H9 (cell line): ENCODE measurements around the gene CCDC148. TPM values are rescaled to one million over a fixed set of nuclear protein-coding genes. Genes with fewer than 3 reads are reported as not detected.

Source experiments
- DNase-seq: peaks from one replicate; pipeline ENCODE4 v3.0.0-alpha.2; 2017
- H2AFZ ChIP-seq: one replicate; pipeline ENCODE4 v1.6.1; 2013; ENCODE audit warnings: mild to moderate bottlenecking, low read length, control low read depth, moderate library complexity
- H2AK5ac ChIP-seq: 2 replicates; pipeline ENCODE4 v1.6.1; 2013; ENCODE audit warnings: low read length, control low read depth, mixed read lengths; ENCODE audit not compliant: insufficient read length
- H2BK120ac ChIP-seq: one replicate; pipeline ENCODE4 v1.6.1; 2013; ENCODE audit warnings: low read depth, mild to moderate bottlenecking, low read length, control low read depth, inconsistent platforms; ENCODE audit not compliant: poor library complexity, severe bottlenecking
- H2BK12ac ChIP-seq: 2 replicates; pipeline ENCODE4 v1.6.1; 2013; ENCODE audit warnings: low read length, control low read depth, mixed read lengths, low read depth; ENCODE audit not compliant: insufficient read length
- H2BK15ac ChIP-seq: 2 replicates; pipeline ENCODE4 v1.6.1; 2013; ENCODE audit warnings: low read depth, low read length, control low read depth
- H2BK20ac ChIP-seq: one replicate; pipeline ENCODE4 v1.6.1; 2013; ENCODE audit warnings: low read depth, mild to moderate bottlenecking, low read length, control low read depth, inconsistent platforms; ENCODE audit not compliant: poor library complexity, severe bottlenecking
- H2BK5ac ChIP-seq: 2 replicates; pipeline ENCODE4 v1.6.1; 2013; ENCODE audit warnings: low read length, control low read depth, mixed read lengths; ENCODE audit not compliant: insufficient read length
- H3K14ac ChIP-seq: 2 replicates; pipeline ENCODE4 v1.6.1; 2013; ENCODE audit warnings: low read length, control low read depth; ENCODE audit not compliant: insufficient read depth
- H3K18ac ChIP-seq: 2 replicates; pipeline ENCODE4 v1.6.1; 2013; ENCODE audit warnings: low read depth, mild to moderate bottlenecking, mixed read lengths, low read length, control low read depth; ENCODE audit not compliant: insufficient read length
- H3K23ac ChIP-seq: 2 replicates; pipeline ENCODE4 v1.6.1; 2013; ENCODE audit warnings: low read length, control low read depth, mixed read lengths, low read depth; ENCODE audit not compliant: insufficient read length
- H3K23me2 ChIP-seq: 2 replicates; pipeline ENCODE4 v1.6.1; 2013; ENCODE audit warnings: low read depth, mild to moderate bottlenecking, mixed read lengths, low read length, control low read depth; ENCODE audit not compliant: insufficient read length, poor library complexity, severe bottlenecking
- H3K27ac ChIP-seq: 2 replicates; pipeline ENCODE4 v1.5.1; 2013; ENCODE audit warnings: low read length, control low read depth, mixed read lengths, low read depth; ENCODE audit not compliant: insufficient read length
- H3K27me3 ChIP-seq: 2 replicates; pipeline ENCODE4 v1.6.1; 2013; ENCODE audit warnings: low read length, control low read depth, inconsistent platforms; ENCODE audit not compliant: insufficient read depth
- H3K4ac ChIP-seq: 2 replicates; pipeline ENCODE4 v1.6.1; 2013; ENCODE audit warnings: low read depth, mild to moderate bottlenecking, control low read depth, inconsistent platforms, low read length, moderate library complexity
- H3K4me1 ChIP-seq: 2 replicates; pipeline ENCODE4 v1.6.1; 2013; ENCODE audit warnings: low read length, control low read depth, inconsistent platforms; ENCODE audit not compliant: insufficient read depth
- H3K4me2 ChIP-seq: 2 replicates; pipeline ENCODE4 v1.6.1; 2013; ENCODE audit warnings: low read length, control low read depth, mixed read lengths; ENCODE audit not compliant: insufficient read length, insufficient read depth
- H3K56ac ChIP-seq: 2 replicates; pipeline ENCODE4 v1.6.1; 2013; ENCODE audit warnings: low read depth, mild to moderate bottlenecking, mixed read lengths, low read length, control low read depth; ENCODE audit not compliant: insufficient read length
- H3K79me1 ChIP-seq: 2 replicates; pipeline ENCODE4 v1.6.1; 2013; ENCODE audit warnings: low read depth, mild to moderate bottlenecking, moderate library complexity, low read length, control low read depth, inconsistent platforms; ENCODE audit not compliant: insufficient read depth, poor library complexity, severe bottlenecking
- H3K79me2 ChIP-seq: 2 replicates; pipeline ENCODE4 v1.6.1; 2013; ENCODE audit warnings: low read length, control low read depth, inconsistent platforms; ENCODE audit not compliant: insufficient read depth
- H3K9ac ChIP-seq: 2 replicates; pipeline ENCODE4 v1.6.1; 2013; ENCODE audit warnings: low read length, control low read depth, mixed read lengths; ENCODE audit not compliant: insufficient read length; ENCODE audit errors: extremely low read depth
- H3K9me3 ChIP-seq: one replicate; pipeline ENCODE4 v1.6.1; 2013; ENCODE audit warnings: low read depth, low read length, inconsistent platforms; ENCODE audit not compliant: control insufficient read depth
- H3T11ph ChIP-seq: one replicate; pipeline ENCODE4 v1.6.1; 2013; ENCODE audit warnings: mild to moderate bottlenecking, low read length, control low read depth, inconsistent platforms
- H4K20me1 ChIP-seq: one replicate; pipeline ENCODE4 v1.6.1; 2013; ENCODE audit not compliant: control insufficient read depth, insufficient read length, insufficient read depth
- H4K5ac ChIP-seq: 2 replicates; pipeline ENCODE4 v1.6.1; 2013; ENCODE audit warnings: low read depth, mild to moderate bottlenecking, mixed read lengths, low read length, control low read depth; ENCODE audit not compliant: insufficient read length
- H4K8ac ChIP-seq: replicated peaks from 2 replicates; pipeline ENCODE4 v1.6.1; 2013; ENCODE audit warnings: low read length, control low read depth, mixed read lengths, low read depth; ENCODE audit not compliant: insufficient read length
- H4K91ac ChIP-seq: 2 replicates; pipeline ENCODE4 v1.6.1; 2013; ENCODE audit warnings: low read depth, mild to moderate bottlenecking, moderate library complexity, mixed read lengths, low read length, control low read depth; ENCODE audit not compliant: insufficient read length
- H3K27ac Mint-ChIP-seq, 3 experiments: 2 replicates in 2 of 3; 3 replicates in 1 of 3; pipeline ENCODE4 v1.8.0; 2020 to 2021; ENCODE audit warnings: mixed read lengths in 3 of 3, mild to moderate bottlenecking in 1 of 3, moderate library complexity in 1 of 3
- H3K27me3 Mint-ChIP-seq: 2 replicates; pipeline ENCODE4 v1.8.0; 2021; ENCODE audit warnings: low read depth, mild to moderate bottlenecking, moderate library complexity, mixed read lengths
- H3K36me3 Mint-ChIP-seq, 3 experiments: 2 replicates in 2 of 3; 3 replicates in 1 of 3; pipeline ENCODE4 v1.8.0; 2020 to 2021; ENCODE audit warnings: low read depth in 3 of 3, mixed read lengths in 3 of 3; ENCODE audit not compliant: insufficient read depth in 1 of 3
- H3K4me1 Mint-ChIP-seq, 2 experiments: 2 replicates each; pipeline ENCODE4 v1.8.0; 2020; ENCODE audit warnings: mixed read lengths in 2 of 2
- H3K4me3 Mint-ChIP-seq, 2 experiments: 2 replicates in 1 of 2; 3 replicates in 1 of 2; pipeline ENCODE4 v1.8.0; 2020 to 2021; ENCODE audit warnings: mild to moderate bottlenecking in 2 of 2, mixed read lengths in 2 of 2, moderate library complexity in 1 of 2
- H3K9me3 Mint-ChIP-seq, 2 experiments: 2 replicates in 1 of 2; 3 replicates in 1 of 2; pipeline ENCODE4 v1.8.0; 2020; ENCODE audit warnings: mild to moderate bottlenecking in 2 of 2, mixed read lengths in 2 of 2, moderate library complexity in 1 of 2
- WGBS: extraction: QIAGEN DNeasy Blood & Tissue Kit; methylation state at CpG from one replicate; pipeline ENCODE4 v1.1.7; 2013; ENCODE audit warnings: missing lambda C conversion rate, low lambda C conversion rate, mixed read lengths; ENCODE audit not compliant: insufficient read length; ENCODE audit errors: extremely low coverage; 5-methylcytosine and 5-hydroxymethylcytosine counted together
- total RNA-seq: library from RNA; stranded (reverse); gene quantifications from 2 replicates; pipeline ENCODE4 v1.2.1, GENCODE V29; 2021
- TF ChIP-seq, protein P1 (sequence below): fragments of 200-600 bp; sonication (generic); conservative IDR thresholded peaks from 3 replicates; pipeline ENCODE4 v1.8.0; 2021; ENCODE audit warnings: antibody characterized with exemption, mild to moderate bottlenecking

Gene CCDC148
- total RNA-seq, 1 experiment from 2014 or later = 1.5 TPM

DNA sequence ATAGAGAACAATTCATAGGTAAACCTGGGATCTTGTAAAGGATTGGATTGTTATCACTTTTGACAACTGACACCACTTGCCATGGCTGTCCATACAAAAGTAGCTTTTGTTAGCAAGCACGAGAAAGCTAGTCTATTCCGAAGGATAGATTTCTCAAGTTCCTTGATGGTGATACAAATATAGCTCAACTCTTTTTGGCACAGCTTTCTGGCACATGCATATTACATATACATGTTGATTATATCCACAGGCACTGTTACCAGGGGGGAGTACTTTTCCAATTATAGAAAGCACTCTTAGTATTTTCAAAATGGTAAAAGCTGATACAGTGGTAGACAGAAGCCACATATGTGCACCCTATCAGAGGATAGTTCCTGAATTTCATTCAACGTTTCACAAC lies 186.0 kb downstream of the CCDC148 start:
- H3K9me3 ChIP-seq = no peaks in the 10 kb centered on the region
- no peak for DNase-seq
- no peak overlapping the region for H3K4ac ChIP-seq
- no peaks in the 10 kb centered on the region for H3K79me1 ChIP-seq
- H2BK15ac ChIP-seq = no peak overlapping the region
- no peak overlapping the region for H3K27ac ChIP-seq
- no peaks in the 10 kb centered on the region for H3K4me1 ChIP-seq
- H4K8ac ChIP-seq = no peak overlapping the region
- TF ChIP-seq, protein P1, sequence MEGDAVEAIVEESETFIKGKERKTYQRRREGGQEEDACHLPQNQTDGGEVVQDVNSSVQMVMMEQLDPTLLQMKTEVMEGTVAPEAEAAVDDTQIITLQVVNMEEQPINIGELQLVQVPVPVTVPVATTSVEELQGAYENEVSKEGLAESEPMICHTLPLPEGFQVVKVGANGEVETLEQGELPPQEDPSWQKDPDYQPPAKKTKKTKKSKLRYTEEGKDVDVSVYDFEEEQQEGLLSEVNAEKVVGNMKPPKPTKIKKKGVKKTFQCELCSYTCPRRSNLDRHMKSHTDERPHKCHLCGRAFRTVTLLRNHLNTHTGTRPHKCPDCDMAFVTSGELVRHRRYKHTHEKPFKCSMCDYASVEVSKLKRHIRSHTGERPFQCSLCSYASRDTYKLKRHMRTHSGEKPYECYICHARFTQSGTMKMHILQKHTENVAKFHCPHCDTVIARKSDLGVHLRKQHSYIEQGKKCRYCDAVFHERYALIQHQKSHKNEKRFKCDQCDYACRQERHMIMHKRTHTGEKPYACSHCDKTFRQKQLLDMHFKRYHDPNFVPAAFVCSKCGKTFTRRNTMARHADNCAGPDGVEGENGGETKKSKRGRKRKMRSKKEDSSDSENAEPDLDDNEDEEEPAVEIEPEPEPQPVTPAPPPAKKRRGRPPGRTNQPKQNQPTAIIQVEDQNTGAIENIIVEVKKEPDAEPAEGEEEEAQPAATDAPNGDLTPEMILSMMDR = no peak
- no peak overlapping the region for H3K4me2 ChIP-seq
- no peak overlapping the region for H3K18ac ChIP-seq
- no peak overlapping the region for H3K9ac ChIP-seq
- no peaks in the 10 kb centered on the region for H4K20me1 ChIP-seq
- H4K5ac ChIP-seq = no peak overlapping the region
- H2AK5ac ChIP-seq = no peak overlapping the region
- H3K27ac Mint-ChIP-seq = no peak overlapping the region
- no peak overlapping the region for H3K56ac ChIP-seq
- H3K4me3 Mint-ChIP-seq = no peak overlapping the region
- no peak overlapping the region for H2BK12ac ChIP-seq
- no peak overlapping the region for H2BK5ac ChIP-seq
- H3K14ac ChIP-seq = no peak overlapping the region
- no peaks in the 10 kb centered on the region; the same call in 1 of the 2 replicates for H3K79me2 ChIP-seq
- no peaks in the 10 kb centered on the region for H3K9me3 Mint-ChIP-seq
- H3K23me2 ChIP-seq = no peaks in the 10 kb centered on the region
- no peaks in the 10 kb centered on the region for H3K4me1 Mint-ChIP-seq
- no CpG with 5 or more reads among the region's 3 CpGs for WGBS
- H2AFZ ChIP-seq = no peak overlapping the region
- no peaks in the 10 kb centered on the region for H3K27me3 ChIP-seq
- H4K91ac ChIP-seq = no peak overlapping the region
- H3K23ac ChIP-seq = no peak overlapping the region
- H3K36me3 Mint-ChIP-seq = no peaks in the 10 kb centered on the region
- H3K27me3 Mint-ChIP-seq = no peaks in the 10 kb centered on the region; the same call in none of the 2 replicates
- no peak overlapping the region for H2BK120ac ChIP-seq
- no peak overlapping the region for H3T11ph ChIP-seq
- H2BK20ac ChIP-seq = no peak overlapping the region
